GM12801 (cell line): Measurements from ENCODE around the gene LRRN4.

ENCODE experiments used
- CTCF ChIP-seq: IDR thresholded peaks from one replicate; pipeline ENCODE4 v1.5.1; 2011; ENCODE audit warnings: control low read depth; ENCODE audit not compliant: insufficient read length; ENCODE audit errors: extremely low read depth

Gene LRRN4

GRCh38 chr20:6039766-6040165 lies 14.1 kb downstream of the LRRN4 start:
- TF ChIP-seq CTCF, result no peak

GRCh38 chr20:6038256-6038655 lies 15.6 kb downstream of the LRRN4 start:
- TF ChIP-seq CTCF, result no peak

GRCh38 chr20:6037082-6037481 lies 16.8 kb downstream of the LRRN4 start:
- no peak for TF ChIP-seq CTCF

GRCh38 chr20:6036213-6036612 lies 17.6 kb downstream of the LRRN4 start:
- no peak for TF ChIP-seq CTCF

- TF ChIP-seq CTCF, result no peak
Measured at GRCh38 chr20:6034134-6034969, 19.5 kb downstream of the LRRN4 start.

- no peak for TF ChIP-seq CTCF
Measured at GRCh38 chr20:6030453-6031080, 23.3 kb downstream of the LRRN4 start.

- TF ChIP-seq CTCF, result no peak
Measured at GRCh38 chr20:6029538-6029937, 24.3 kb downstream of the LRRN4 start.
